Measurements from ENCODE around the gene UBL4B. TPM values are rescaled to one million over a fixed set of nuclear protein-coding genes. Genes with fewer than 3 reads are reported as not detected.

Gene UBL4B
- total and polyA plus RNA-seq, 9 of the 15 experiments (the other 6 are each of a cell fraction or from before 2014, with no cell fraction given) = not detected

DNA sequence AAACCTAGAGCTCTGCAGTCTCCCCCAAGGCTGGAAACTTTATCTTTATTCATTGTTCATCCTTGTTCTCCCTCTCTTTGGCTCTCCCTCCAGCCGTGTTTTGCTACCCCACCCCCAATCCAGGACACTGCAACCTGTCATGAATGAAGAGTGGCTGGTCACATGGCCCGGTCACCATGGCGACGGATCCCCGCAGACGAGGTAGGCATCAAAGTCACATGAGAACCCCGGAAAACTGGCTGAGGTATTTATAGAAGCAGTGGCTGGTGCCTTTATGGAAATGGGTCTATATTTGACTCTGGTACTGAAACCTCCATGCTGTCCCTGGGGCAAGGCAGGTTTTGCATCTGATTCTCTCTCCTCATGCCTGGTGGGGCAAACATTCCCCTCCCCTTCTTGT is 24.7 kb downstream of the UBL4B start (continued):
- no peak for TF ChIP-seq SUPT5H (IDR thresholded peaks at IDR 0.05)

GRCh38 chr1:110138956-110139355 is 26.7 kb downstream of the UBL4B start:
- intact Hi-C loops (cut with micrococcal nuclease) = no loop called here

More at GRCh38 chr1:110138956-110139355, 26.7 kb downstream of the UBL4B start:
- no peaks in the 10 kb centered on the region; the same call in 1 of the 2 replicates for H4K20me1 ChIP-seq (replicated peaks; ENCODE audit: control insufficient read depth, insufficient read depth, low read length)
- DNase-seq (ENCODE audit: extremely low read depth in 1 of 4, low spot score in 3 of 4) = no peak
- H3K4me1 ChIP-seq (replicated peaks in 1 of 2; ENCODE audit: control insufficient read depth in 2 of 2, insufficient read depth in 2 of 2, low read length in 2 of 2) = no peaks in the 10 kb centered on the region
- WGBS (ENCODE audit: insufficient coverage, low coverage, missing lambda C conversion rate) = 2% methylated on average over 3 of the region's 3 CpGs
- no peak overlapping the region for H3K4me3 ChIP-seq
- ATAC-seq = no peak
- no peak overlapping the region for H3K27ac ChIP-seq (ENCODE audit: extremely low read depth, low read depth, low read length)
- H3K9ac ChIP-seq (ENCODE audit: insufficient read depth in 1 of 2, low read depth in 2 of 2, low read length in 2 of 2) = no peak overlapping the region
- H3K36me3 ChIP-seq (ENCODE audit: control insufficient read depth, insufficient read depth, low read length) = no peaks in the 10 kb centered on the region
- no peak overlapping the region for H2AFZ ChIP-seq (ENCODE audit: low read depth, low read length)
- H3K9me1 ChIP-seq (ENCODE audit: control insufficient read depth, insufficient read depth, low read length) = no peaks in the 10 kb centered on the region
- ChIA-PET CTCF (ENCODE audit: low intra/inter-chr PET ratio) (no interaction called here), POLR2A (interaction anchor here (0.7 kb wide), 1 partner anchor 17 kb away, joined by 3 read pairs; no protein-coding TSS in a partner anchor)
- no peak for FAIRE-seq
- peak; percentile 73; the same call in 1 of the 2 replicates for TF ChIP-seq ZKSCAN1 (IDR thresholded peaks at IDR 0.05; ENCODE audit: low read depth, low read length)
- peak; percentile 69 for TF ChIP-seq ATF3 (IDR thresholded peaks at IDR 0.05)
- no peak for TF ChIP-seq ATF3 (CRISPR knock-in tag; conservative IDR thresholded peaks at IDR 0.05)
- no peak for TF ChIP-seq ZNF75A (CRISPR knock-in tag; IDR thresholded peaks at IDR 0.05)
- no peaks in the 10 kb centered on the region for H3K9me3 ChIP-seq (replicated peaks; ENCODE audit: control insufficient read depth, insufficient read depth, low read depth, low read length)
- in situ Hi-C loops (cut with MboI) = no loop called here
- H3K79me2 ChIP-seq (ENCODE audit: control insufficient read depth, insufficient read depth, low read length) = no peaks in the 10 kb centered on the region
- H3K27me3 ChIP-seq (ENCODE audit: control insufficient read depth in 2 of 2, insufficient read depth in 2 of 2, low read length in 2 of 2) = peaks cover 23 to 43% of the 10 kb centered on the region in 2 experiments
- BruUV-seq (replicated peaks) = no TSS peak
- H3K4me2 ChIP-seq (ENCODE audit: insufficient read depth, low read length) = no peak overlapping the region
